ENCODE results near the gene COL4A2.
A peak's percentile ranks its signal among the peaks of the same experiment; 100 is the strongest.

Gene COL4A2

DNA sequence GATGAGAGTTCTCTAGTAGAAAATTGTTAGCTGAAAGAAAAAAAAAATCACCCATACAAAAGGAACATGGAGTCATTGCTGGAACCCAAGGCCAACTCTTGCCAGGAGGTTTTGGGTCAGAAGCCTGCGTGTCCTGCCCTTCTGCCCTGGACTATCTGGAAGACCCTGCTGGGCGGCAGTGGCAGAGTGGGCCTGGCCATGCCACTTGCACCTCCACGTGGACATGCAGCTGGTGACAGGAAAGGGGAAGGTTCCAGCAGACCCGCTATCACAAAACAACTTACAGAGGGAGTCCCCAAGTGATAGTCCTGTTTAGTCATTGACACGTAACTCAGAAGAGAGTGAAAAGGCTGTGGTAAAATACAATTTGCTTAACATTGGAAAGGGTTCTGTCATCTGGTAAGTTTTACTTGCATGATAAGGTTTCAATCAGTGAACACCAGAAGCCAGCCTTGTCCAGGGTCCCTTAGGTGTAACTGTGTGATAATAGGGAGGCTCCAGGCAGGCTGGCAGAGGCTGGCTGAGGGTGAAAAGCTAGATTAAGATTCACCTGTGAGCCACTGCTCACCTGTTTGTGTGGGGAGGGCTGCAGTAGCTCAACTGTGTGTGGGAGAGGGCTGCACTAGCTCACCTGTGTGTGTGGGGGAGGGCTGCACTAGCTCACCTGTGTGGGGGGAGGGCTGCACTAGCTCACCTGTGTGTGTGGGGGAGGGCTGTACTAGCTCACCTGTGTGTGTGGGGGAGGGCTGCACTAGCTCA lies 47.8 kb downstream of the COL4A2 start:
- no peak for DNase-seq (ENCODE audit: low read depth)
- H3K4me3 ChIP-seq (ENCODE audit: low read length), result no peak overlapping the region
- TF ChIP-seq CTCF (conservative IDR thresholded peaks at IDR 0.05; ENCODE audit: low read length), result no peak

- peak; percentile 55 for DNase-seq (ENCODE audit: low read depth)
- H3K4me3 ChIP-seq (ENCODE audit: low read length), result no peak overlapping the region
- TF ChIP-seq CTCF (conservative IDR thresholded peaks at IDR 0.05; ENCODE audit: low read length), result no peak
Measured at GRCh38 chr13:110356362-110356761, 49.3 kb downstream of the COL4A2 start.

DNA sequence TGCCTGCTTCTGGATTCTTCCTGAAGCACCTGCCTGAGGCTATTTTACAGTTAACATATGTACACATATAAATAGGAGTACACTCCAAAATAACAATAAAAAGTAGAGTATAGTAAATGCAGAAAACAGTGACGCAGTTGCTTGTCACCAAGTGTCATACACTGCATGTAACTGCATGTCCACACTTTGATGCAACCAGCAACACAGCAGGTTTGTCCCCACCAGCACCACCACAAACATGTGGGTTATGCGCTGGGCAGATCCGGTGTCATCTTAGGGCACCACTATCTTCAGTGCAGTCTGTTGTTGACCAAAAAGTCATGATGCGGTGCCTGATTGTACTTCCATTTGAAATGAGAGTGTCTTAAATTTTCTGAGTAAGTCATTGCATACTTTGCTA lies 51.3 kb downstream of the COL4A2 start:
- H3K4me3 ChIP-seq (ENCODE audit: low read length), result no peak overlapping the region
- no peak for TF ChIP-seq CTCF (conservative IDR thresholded peaks at IDR 0.05; ENCODE audit: low read length)
- DNase-seq (ENCODE audit: low read depth), result no peak

DNA sequence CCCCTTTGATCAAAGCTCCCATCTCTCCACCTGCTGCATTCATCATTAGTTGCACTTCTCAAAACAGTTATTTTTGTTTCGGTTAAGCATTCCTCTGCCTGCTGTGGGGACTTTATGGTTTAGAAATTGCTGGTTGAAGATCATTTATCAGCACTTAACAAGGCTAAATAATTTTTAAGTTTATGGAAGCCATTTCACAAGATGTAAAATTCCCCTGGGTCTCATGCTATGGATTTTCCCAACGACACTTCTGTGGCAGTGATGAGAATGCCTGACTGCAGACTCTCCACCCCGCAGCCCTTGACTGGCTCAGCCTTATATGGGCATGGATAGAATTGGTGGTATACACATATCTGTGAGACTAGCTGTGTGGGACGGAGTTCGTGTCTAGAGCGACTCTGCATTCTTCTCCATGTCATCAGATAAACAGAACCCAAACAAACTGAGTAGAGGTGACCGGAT lies 52.8 kb downstream of the COL4A2 start:
- no peak for DNase-seq (ENCODE audit: low read depth)
- TF ChIP-seq CTCF (conservative IDR thresholded peaks at IDR 0.05; ENCODE audit: low read length), result no peak
- no peak overlapping the region for H3K4me3 ChIP-seq (ENCODE audit: low read length)

GRCh38 chr13:110360598-110360997 lies 53.5 kb downstream of the COL4A2 start:
- TF ChIP-seq CTCF (conservative IDR thresholded peaks at IDR 0.05; ENCODE audit: low read length), result no peak
- H3K4me3 ChIP-seq (ENCODE audit: low read length), result no peak overlapping the region
- DNase-seq (ENCODE audit: low read depth), result no peak

GRCh38 chr13:110361365-110361911 lies 54.4 kb downstream of the COL4A2 start:
- TF ChIP-seq CTCF (conservative IDR thresholded peaks at IDR 0.05; ENCODE audit: low read length), result no peak; the same call in 1 of the 2 replicates
- no peak overlapping the region for H3K4me3 ChIP-seq (ENCODE audit: low read length)
- DNase-seq (ENCODE audit: low read depth), result peak; percentile 99

- no peak overlapping the region for H3K4me3 ChIP-seq (ENCODE audit: low read length)
- TF ChIP-seq CTCF (conservative IDR thresholded peaks at IDR 0.05; ENCODE audit: low read length), result no peak; the same call in 1 of the 2 replicates
- DNase-seq (ENCODE audit: low read depth), result no peak
Measured at GRCh38 chr13:110363010-110363409, 55.9 kb downstream of the COL4A2 start.

All from AG10803 (cell line).